ENCODE measurements around the gene TMEM178A.
A peak's percentile ranks its signal among the peaks of the same experiment; 100 is the strongest.

The TMEM178A gene

DNA sequence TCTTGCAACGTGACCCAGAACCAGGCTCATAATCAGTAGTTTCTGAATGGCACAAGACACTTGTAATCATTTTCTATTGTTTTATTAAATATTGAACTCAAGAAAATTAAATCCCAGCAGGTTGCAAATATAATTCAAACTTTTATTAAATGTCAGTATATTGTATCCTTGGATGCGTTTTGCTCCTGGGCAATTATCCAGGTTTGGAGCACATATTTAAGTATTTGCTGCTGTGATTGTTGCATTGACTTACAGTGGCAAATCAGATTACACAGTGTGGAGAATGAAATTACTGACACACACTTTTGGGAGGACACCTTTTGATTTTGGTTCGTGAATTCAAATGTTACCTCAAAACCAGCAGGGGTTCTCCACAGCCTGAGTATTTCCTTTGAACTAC is 27.1 kb upstream of the TMEM178A start:
- TF ChIP-seq, protein P1, sequence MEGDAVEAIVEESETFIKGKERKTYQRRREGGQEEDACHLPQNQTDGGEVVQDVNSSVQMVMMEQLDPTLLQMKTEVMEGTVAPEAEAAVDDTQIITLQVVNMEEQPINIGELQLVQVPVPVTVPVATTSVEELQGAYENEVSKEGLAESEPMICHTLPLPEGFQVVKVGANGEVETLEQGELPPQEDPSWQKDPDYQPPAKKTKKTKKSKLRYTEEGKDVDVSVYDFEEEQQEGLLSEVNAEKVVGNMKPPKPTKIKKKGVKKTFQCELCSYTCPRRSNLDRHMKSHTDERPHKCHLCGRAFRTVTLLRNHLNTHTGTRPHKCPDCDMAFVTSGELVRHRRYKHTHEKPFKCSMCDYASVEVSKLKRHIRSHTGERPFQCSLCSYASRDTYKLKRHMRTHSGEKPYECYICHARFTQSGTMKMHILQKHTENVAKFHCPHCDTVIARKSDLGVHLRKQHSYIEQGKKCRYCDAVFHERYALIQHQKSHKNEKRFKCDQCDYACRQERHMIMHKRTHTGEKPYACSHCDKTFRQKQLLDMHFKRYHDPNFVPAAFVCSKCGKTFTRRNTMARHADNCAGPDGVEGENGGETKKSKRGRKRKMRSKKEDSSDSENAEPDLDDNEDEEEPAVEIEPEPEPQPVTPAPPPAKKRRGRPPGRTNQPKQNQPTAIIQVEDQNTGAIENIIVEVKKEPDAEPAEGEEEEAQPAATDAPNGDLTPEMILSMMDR (conservative IDR thresholded peaks at IDR 0.05), result no peak

DNA sequence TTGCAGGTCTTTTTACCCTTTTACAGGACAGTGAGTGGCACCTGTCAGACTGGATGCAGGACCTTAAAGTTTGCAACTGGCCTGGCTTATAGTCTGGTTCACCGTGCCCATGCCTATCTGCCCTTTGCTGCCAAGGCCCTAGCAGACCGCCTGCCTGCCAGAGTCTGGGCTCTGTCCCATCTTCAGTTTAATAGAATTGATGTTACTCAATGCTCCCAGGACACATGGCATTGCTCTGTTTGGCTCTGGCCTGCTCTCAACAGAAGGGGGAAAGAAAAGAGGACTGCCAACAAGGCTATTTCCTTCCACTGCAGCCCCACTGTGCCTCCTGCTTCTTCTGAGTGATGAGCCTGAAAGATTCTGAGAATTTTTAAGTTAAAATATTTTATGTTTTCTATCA is 25.6 kb upstream of the TMEM178A start:
- TF ChIP-seq, protein P1 (conservative IDR thresholded peaks at IDR 0.05), result no peak
- no peak overlapping the region for H3K27ac ChIP-seq

More for the DNA sequence above, 27.1 kb upstream of the TMEM178A start:
- H3K27ac ChIP-seq, result no peak overlapping the region

DNA sequence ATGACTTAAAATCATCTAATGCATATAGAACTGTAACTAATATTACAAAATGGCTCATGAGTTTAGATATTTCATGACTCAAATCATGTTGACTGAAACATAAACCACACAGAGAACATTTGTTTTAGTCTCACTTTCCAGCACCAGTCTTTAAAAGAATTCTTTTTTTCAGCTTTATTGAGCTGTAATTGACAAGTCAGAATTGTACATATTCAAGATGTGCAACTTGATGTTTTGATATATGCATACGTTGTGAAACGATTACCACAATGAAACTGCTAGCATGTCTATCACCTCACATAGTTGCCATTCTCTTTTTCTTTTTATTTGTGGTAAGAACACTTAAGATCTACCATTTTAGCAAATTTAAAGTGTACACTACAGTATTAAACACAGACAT is 25.0 kb upstream of the TMEM178A start:
- peak overlapping the region; percentile 56 for H3K27ac ChIP-seq
- TF ChIP-seq, protein P1 (conservative IDR thresholded peaks at IDR 0.05), result no peak

DNA sequence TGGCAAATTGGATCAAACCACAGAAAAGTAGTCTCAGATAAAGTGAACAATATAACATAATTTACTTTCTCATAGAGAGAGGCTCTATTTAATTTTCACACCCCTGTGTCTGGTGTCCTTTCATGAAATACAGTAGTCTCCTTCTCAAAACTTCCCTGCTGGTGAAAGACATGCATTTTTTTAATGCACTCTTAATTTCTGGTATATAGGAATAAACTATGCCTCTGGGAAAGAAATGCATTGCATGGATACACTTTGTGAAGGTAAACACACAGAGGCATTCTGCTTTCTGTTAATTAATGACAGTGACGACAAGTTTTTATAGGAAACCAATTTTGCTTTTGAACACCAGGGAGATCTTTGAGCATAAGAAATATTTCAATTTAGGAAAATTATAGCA is 24.1 kb upstream of the TMEM178A start:
- TF ChIP-seq, protein P1 (conservative IDR thresholded peaks at IDR 0.05), result no peak
- H3K27ac ChIP-seq, result peak overlapping the region; percentile 56

DNA sequence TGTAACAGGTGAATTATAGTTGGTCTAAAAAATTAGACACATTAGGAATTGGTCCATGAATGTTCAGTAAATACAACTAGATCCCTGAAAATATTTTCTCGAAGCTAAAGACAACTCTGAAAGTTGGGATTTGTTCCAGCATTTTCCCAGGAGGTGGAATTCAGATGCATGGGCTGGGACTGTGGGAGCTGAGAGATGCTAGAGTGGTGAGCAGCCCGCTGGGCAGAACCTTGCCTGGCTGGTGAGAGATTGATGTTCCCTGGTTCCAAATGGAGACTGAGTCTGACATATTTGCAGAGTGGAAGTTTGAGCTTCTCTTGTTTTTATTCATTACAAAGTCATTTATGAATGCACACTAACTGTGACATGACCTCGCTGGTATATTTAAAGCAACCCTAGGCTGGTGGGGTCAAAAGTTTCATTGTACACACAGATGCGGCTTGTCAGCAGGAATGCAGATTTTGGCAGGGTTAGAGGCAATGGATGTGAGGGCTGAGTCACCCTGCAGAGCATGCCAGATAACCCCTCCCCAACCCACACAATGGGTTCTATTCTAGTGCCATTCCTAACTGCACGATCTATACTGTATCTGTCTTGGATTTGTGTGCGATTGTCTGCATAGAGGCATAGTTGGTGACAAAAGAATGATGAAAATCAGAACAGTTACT is 23.5 kb upstream of the TMEM178A start:
- TF ChIP-seq, protein P1 (conservative IDR thresholded peaks at IDR 0.05), result no peak
- peak overlapping the region; percentile 56 for H3K27ac ChIP-seq

DNA sequence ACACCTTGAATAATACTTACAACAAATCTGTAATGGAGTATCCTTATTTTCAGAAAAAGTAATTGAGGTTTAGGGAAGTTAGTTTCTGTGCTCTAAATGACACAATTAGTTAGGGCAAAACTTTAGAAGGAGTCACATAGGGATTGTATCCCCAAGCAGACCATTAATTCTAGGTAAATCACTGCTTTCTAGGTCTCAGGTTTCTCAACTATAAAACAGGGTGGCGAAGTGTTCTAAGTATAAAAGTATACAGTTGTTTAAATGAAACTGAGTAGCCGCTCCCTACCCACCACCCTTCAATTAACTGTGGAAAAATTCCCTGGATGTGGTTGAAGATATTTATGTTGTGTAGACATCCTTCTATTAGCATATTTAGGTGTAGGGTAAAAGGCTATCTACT is 19.9 kb upstream of the TMEM178A start:
- peak overlapping the region; percentile 90 for H3K27ac ChIP-seq
- TF ChIP-seq, protein P1 (conservative IDR thresholded peaks at IDR 0.05), result no peak

DNA sequence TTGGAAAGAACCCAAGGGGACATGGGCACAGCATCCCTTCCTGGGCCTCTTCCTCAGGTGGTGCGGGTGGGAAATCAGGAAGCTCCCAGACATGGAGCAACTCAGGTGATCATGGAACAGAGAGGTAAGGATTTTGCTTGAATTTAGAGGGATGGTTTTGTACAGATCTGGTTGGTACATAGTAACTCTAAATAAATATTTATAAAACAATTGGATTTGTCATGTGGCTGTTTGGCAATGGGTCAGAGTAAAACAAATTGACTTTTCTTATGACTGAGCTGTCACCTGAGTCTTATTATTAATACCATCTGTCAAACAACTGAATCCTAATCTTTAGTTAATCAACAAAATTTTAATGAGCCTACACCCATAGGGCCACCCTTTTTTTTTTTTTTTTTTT is 19.4 kb upstream of the TMEM178A start:
- TF ChIP-seq, protein P1 (conservative IDR thresholded peaks at IDR 0.05), result no peak
- H3K27ac ChIP-seq, result peak overlapping the region; percentile 90
